Activated CD8-positive, alpha-beta memory T cell treated with anti-CD3 and anti-CD28 coated beads, Interleukin-2, amount 10 ng/mL, durations not matched to agents 7 days and 5 days (primary cell): ENCODE data around the gene PLIN4. TPM values are rescaled to one million over a fixed set of nuclear protein-coding genes. Genes with fewer than 3 reads are reported as not detected.

ENCODE experiments used
- ATAC-seq: fragments of 150-1000 bp; cut with Tn5 transposase; one replicate; pipeline ENCODE4 v1.10.0; 2021; ENCODE audit warnings: moderate library complexity
- CTCF ChIA-PET: fragments of 350-600 bp; sonication (Branson Sonifier 250); formaldehyde crosslinking; loops from one replicate; lab custom pipeline; 2021; ENCODE audit warnings: antibody characterized with exemption; lab: Charles Lee
- DNase-seq: peaks from one replicate; pipeline ENCODE4 v3.0.0-alpha.2; 2020
- H3K27ac Mint-ChIP-seq: one replicate; pipeline ENCODE4 v1.8.0; 2021; ENCODE audit warnings: mild to moderate bottlenecking, mixed read lengths
- H3K27me3 Mint-ChIP-seq: one replicate; pipeline ENCODE4 v1.8.0; 2021; ENCODE audit warnings: mixed read lengths
- H3K36me3 Mint-ChIP-seq: one replicate; pipeline ENCODE4 v1.8.0; 2021; ENCODE audit warnings: mild to moderate bottlenecking, mixed read lengths
- H3K4me1 Mint-ChIP-seq: one replicate; pipeline ENCODE4 v1.8.0; 2021; ENCODE audit warnings: mixed read lengths
- H3K4me3 Mint-ChIP-seq: one replicate; pipeline ENCODE4 v1.8.0; 2021; ENCODE audit warnings: mild to moderate bottlenecking, moderate library complexity, mixed read lengths
- H3K9me3 Mint-ChIP-seq: one replicate; pipeline ENCODE4 v1.8.0; 2022; ENCODE audit warnings: low read depth, mixed read lengths
- total RNA-seq, 2 experiments: library from RNA; stranded (reverse); gene quantifications; one replicate each; pipeline ENCODE4 v1.2.3, GENCODE V29; 2021

The PLIN4 gene
- total RNA-seq, 2 experiments from 2014 or later = not detected

DNA sequence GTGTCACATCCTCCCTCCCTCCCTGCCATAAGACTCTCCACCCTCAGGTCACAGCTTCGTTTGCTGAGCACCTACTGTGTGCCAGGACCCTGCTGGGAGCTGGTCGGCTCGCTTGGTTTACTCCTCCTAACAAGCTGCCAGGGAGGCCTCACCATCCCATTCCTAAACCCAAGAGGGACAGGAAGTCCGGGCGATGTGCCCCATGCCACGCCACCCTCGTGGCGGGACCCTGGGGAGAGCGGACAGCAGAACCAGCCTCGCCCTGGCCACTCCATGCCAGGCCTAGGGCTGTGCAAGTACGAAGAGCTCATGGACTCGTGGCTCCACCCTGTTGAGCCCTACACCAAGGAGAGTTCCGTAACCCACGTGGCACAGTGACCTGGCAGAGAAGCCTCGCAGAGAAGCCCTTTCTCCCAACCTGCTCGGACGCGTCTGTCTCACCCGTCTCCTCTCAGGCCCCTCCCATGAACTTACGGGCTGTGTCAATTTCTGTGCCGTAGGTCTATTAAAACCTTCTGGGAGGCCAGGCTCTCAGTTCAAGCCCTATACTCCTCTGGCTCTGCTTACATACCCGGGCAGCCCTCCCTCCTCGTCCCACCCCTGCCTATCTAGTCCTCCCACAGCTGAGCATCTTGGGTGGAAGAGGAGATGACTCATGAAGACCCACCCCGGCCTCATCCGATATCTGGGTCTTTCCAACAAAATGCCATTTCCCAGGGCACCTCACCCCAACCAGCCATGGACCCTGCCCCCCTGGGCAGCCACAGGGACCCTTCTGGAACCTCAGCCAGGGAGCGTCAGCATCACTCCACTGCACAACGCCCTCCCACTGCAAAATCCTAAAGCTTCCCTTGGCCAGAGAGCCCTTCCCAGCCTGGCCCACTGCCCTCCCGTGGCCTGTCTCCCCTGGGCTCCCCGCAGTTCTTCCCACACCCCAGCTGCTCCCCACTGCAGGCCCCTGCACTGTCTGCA is 63.3 kb downstream of the PLIN4 start:
- H3K4me3 Mint-ChIP-seq = no peak overlapping the region

DNA sequence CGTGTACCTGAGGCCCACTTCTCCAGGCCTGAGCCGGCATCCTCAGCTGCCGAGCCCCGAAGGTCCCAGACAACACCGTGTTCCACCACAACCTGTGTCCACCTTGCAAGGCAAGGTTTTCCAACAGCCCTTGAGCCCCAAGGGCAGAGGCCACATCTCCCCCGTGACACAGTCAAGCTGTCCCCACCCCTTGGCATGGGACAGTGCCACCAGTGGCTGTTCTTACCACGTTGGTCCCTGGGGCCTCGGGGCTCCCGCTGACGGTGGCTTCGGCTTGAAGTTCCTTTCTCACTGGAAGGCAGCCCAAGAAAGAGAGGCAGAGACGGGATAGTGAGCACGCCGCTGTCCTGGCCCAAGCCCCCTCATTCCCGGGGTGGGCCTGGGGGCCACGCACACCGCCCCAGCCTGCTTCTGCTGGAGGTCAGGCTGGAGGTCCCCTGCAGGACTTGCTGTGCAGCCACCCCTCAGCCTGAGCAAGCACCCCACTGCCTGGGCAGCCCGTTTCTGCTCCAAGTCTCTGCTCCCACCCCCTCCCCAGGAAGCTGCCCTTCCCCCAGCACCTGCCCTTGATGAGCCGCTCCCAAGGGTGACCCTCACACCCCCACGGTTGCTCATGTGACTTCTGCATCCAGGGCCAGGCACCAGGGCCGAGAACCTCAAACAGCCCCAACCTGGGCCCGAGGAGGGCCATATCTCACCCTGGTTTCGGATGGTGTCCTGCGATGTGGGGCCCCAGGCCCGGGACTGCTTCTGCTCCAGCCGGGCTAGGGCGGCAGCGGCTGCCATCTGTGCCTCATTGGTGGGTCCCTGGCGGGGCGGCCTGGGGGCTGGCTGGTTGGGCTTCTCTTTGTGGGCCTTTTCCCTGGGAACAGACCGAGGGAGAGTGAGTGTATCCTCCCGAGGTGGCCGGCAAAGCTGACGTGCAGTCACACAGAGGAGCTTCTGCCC is 64.8 kb downstream of the PLIN4 start:
- Mint-ChIP-seq H3K27me3 (no peaks in the 10 kb centered on the region), H3K4me1 (peaks cover 13% of the 10 kb centered on the region), H3K4me3 (no peak overlapping the region), H3K36me3 (peaks cover 13% of the 10 kb centered on the region), H3K27ac (peak overlapping the region; percentile 3), H3K9me3 (no peaks in the 10 kb centered on the region)
- DNase-seq (no peak), ATAC-seq (no peak)
- CTCF ChIA-PET = interaction anchor here (1.4 to 1.5 kb wide), 2 partner anchors 17 to 53 kb away, joined by 3 to 4 read pairs; partner anchors contain the start of gene SH3GL1

More for the DNA sequence above, 63.3 kb downstream of the PLIN4 start:
- H3K9me3 Mint-ChIP-seq = no peaks in the 10 kb centered on the region
- peaks cover 4% of the 10 kb centered on the region for H3K36me3 Mint-ChIP-seq
- DNase-seq = no peak
- CTCF ChIA-PET = interaction anchor here (1.5 kb wide), 1 partner anchor 55 kb away, joined by 3 read pairs; the partner anchor contains the start of gene SH3GL1
- peak overlapping the region; percentile 4 for H3K27ac Mint-ChIP-seq
- H3K4me1 Mint-ChIP-seq = peaks cover 13% of the 10 kb centered on the region
- no peak for ATAC-seq
- H3K27me3 Mint-ChIP-seq = no peaks in the 10 kb centered on the region

DNA sequence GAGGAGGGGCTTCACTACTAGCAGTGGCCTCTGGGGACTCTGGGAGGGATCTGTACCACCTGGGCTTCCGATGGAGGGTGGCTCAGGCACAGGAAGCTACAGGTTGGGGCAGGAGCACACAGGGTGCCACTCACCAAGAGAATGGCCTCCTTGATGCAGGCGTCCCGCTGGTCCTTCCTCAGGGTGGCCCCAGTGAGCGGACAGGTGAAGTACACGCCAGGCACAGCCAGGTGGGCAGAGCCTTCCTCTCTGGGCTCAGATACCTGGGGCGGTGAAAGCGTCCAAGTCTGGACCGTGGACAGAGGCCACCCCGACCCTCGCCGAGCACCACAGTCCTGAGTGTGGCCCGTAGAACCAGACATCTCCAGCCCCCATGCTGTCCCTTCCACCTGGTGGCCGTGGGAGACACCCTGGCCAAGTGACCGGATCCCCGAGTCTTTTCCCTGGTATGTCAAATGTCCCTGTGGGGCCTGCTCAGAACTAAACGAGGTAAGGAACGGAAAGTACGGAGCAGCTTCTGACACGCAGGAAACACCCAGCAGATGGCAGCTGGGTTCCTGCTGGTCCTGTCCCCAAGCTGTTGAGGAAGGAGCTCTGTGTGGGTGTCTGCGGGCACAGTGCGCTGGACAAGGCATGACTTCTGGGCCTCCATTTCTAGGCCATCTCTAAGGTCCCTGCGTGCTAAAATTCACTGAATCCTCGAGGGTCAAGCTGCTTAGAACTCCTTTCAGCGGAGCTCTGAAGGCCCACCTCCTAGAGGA is 65.9 kb downstream of the PLIN4 start:
- CTCF ChIA-PET = interaction anchor here (0.7 to 1.4 kb wide), 2 partner anchors 18 to 60 kb away, joined by 3 to 4 read pairs; no protein-coding TSS in a partner anchor
- Mint-ChIP-seq H3K36me3 (peaks cover 15% of the 10 kb centered on the region), H3K9me3 (no peaks in the 10 kb centered on the region), H3K27ac (no peak overlapping the region), H3K4me1 (peaks cover 10% of the 10 kb centered on the region), H3K4me3 (no peak overlapping the region), H3K27me3 (no peaks in the 10 kb centered on the region)
- DNase-seq (peak; percentile 35), ATAC-seq (no peak)

Other genes starting within 250 kb of the PLIN4 start
- gene SHD, start 239.2 kb downstream of the PLIN4 start, total RNA-seq = not detected
- gene TMIGD2, start 216.1 kb downstream of the PLIN4 start, total RNA-seq = 10 to 100 TPM; 29.8 to 40.7 TPM
- gene FSD1, start 213.9 kb downstream of the PLIN4 start, total RNA-seq = 10 to 100 TPM; 24.7 to 30.6 TPM
- 1 to 10 TPM; 8.8 to 9.6 TPM for gene STAP2, start 179.7 kb downstream of the PLIN4 start, total RNA-seq
- 10 to 100 TPM; 24.1 to 25.4 TPM for gene MPND, start 174.9 kb downstream of the PLIN4 start, total RNA-seq
- 10 to 100 TPM; 43.3 to 57.7 TPM for gene SH3GL1, start 117.9 kb downstream of the PLIN4 start, total RNA-seq
- gene CHAF1A, start 115.8 kb downstream of the PLIN4 start, total RNA-seq = 100 to 1,000 TPM; 118 to 126 TPM
- gene UBXN6, start 60.7 kb downstream of the PLIN4 start, total RNA-seq = 10 to 100 TPM; 41.0 to 45.8 TPM
- 10 to 100 TPM; 57.8 to 60.2 TPM for gene HDGFL2, start 46.2 kb downstream of the PLIN4 start, total RNA-seq
- not detected for gene PLIN5, start 16.7 kb upstream of the PLIN4 start, total RNA-seq
- under 1 TPM; 0.32 to 0.35 TPM for gene LRG1, start 21.6 kb upstream of the PLIN4 start, total RNA-seq
- not detected for gene SEMA6B, start 41.2 kb upstream of the PLIN4 start, total RNA-seq
- gene TNFAIP8L1, start 121.0 kb upstream of the PLIN4 start, total RNA-seq = 10 to 100 TPM; 15.7 to 20.1 TPM
- gene MYDGF, start 151.9 kb upstream of the PLIN4 start, total RNA-seq = 10 to 100 TPM; 47.7 to 60.8 TPM
- gene DPP9, start 205.4 kb upstream of the PLIN4 start, total RNA-seq = 10 to 100 TPM; 92.5 to 98.0 TPM